Measurements from ENCODE around the gene LRRC4C. TPM values are rescaled to one million over a fixed set of nuclear protein-coding genes. Genes with fewer than 3 reads are reported as not detected.

LRRC4C gene
- total RNA-seq, 1 donor from 2014 or later, result 0.64 TPM

GRCh38 chr11:40683010-40683409 lies 776.4 kb downstream of the LRRC4C start:
- Mint-ChIP-seq H3K4me1 (ENCODE audit: low read depth, unreplicated experiment) (no peaks in the 10 kb centered on the region), H3K27me3 (ENCODE audit: unreplicated experiment) (peaks cover 1% of the 10 kb centered on the region), H3K9me3 (ENCODE audit: unreplicated experiment) (no peaks in the 10 kb centered on the region), H3K36me3 (ENCODE audit: unreplicated experiment) (no peaks in the 10 kb centered on the region), H3K4me3 (ENCODE audit: unreplicated experiment) (no peak overlapping the region), H3K27ac (ENCODE audit: unreplicated experiment) (no peak overlapping the region)
- no peak for TF ChIP-seq CTCF (IDR thresholded peaks at IDR 0.05; ENCODE audit: partially characterized antibody, unreplicated experiment)
- DNase-seq, result no peak

- Mint-ChIP-seq H3K4me1 (ENCODE audit: low read depth, unreplicated experiment) (no peaks in the 10 kb centered on the region), H3K27me3 (ENCODE audit: unreplicated experiment) (peaks cover 1% of the 10 kb centered on the region), H3K36me3 (ENCODE audit: unreplicated experiment) (no peaks in the 10 kb centered on the region), H3K27ac (ENCODE audit: unreplicated experiment) (no peak overlapping the region), H3K9me3 (ENCODE audit: unreplicated experiment) (no peaks in the 10 kb centered on the region), H3K4me3 (ENCODE audit: unreplicated experiment) (no peak overlapping the region)
- TF ChIP-seq CTCF (IDR thresholded peaks at IDR 0.05; ENCODE audit: partially characterized antibody, unreplicated experiment), result no peak
- no peak for DNase-seq
Measured at GRCh38 chr11:40679276-40679675, 780.2 kb downstream of the LRRC4C start.

- H3K36me3 Mint-ChIP-seq (ENCODE audit: unreplicated experiment), result peaks cover 4% of the 10 kb centered on the region
- H3K27me3 Mint-ChIP-seq (ENCODE audit: unreplicated experiment), result no peaks in the 10 kb centered on the region
- H3K27ac Mint-ChIP-seq (ENCODE audit: unreplicated experiment), result no peak overlapping the region
- DNase-seq, result no peak
- H3K4me3 Mint-ChIP-seq (ENCODE audit: unreplicated experiment), result no peak overlapping the region
- TF ChIP-seq CTCF (IDR thresholded peaks at IDR 0.05; ENCODE audit: partially characterized antibody, unreplicated experiment), result no peak
- no peaks in the 10 kb centered on the region for H3K4me1 Mint-ChIP-seq (ENCODE audit: low read depth, unreplicated experiment)
- no peaks in the 10 kb centered on the region for H3K9me3 Mint-ChIP-seq (ENCODE audit: unreplicated experiment)
Measured at GRCh38 chr11:40647295-40647694, 812.2 kb downstream of the LRRC4C start.

- no peaks in the 10 kb centered on the region for H3K9me3 Mint-ChIP-seq (ENCODE audit: unreplicated experiment)
- TF ChIP-seq CTCF (IDR thresholded peaks at IDR 0.05; ENCODE audit: partially characterized antibody, unreplicated experiment), result no peak
Measured at GRCh38 chr11:40642284-40642683, 817.2 kb downstream of the LRRC4C start.

GRCh38 chr11:40619654-40620053 lies 839.8 kb downstream of the LRRC4C start:
- H3K27ac Mint-ChIP-seq (ENCODE audit: unreplicated experiment), result no peak overlapping the region
- H3K4me1 Mint-ChIP-seq (ENCODE audit: low read depth, unreplicated experiment), result no peaks in the 10 kb centered on the region

More at GRCh38 chr11:40642284-40642683, 817.2 kb downstream of the LRRC4C start:
- no peak for DNase-seq
- Mint-ChIP-seq H3K36me3 (ENCODE audit: unreplicated experiment) (no peaks in the 10 kb centered on the region), H3K27ac (ENCODE audit: unreplicated experiment) (no peak overlapping the region), H3K27me3 (ENCODE audit: unreplicated experiment) (no peaks in the 10 kb centered on the region), H3K4me1 (ENCODE audit: low read depth, unreplicated experiment) (no peaks in the 10 kb centered on the region), H3K4me3 (ENCODE audit: unreplicated experiment) (no peak overlapping the region)

More at GRCh38 chr11:40619654-40620053, 839.8 kb downstream of the LRRC4C start:
- no peak overlapping the region for H3K4me3 Mint-ChIP-seq (ENCODE audit: unreplicated experiment)
- no peaks in the 10 kb centered on the region for H3K27me3 Mint-ChIP-seq (ENCODE audit: unreplicated experiment)
- no peaks in the 10 kb centered on the region for H3K36me3 Mint-ChIP-seq (ENCODE audit: unreplicated experiment)
- H3K9me3 Mint-ChIP-seq (ENCODE audit: unreplicated experiment), result no peaks in the 10 kb centered on the region
- DNase-seq, result no peak
- no peak for TF ChIP-seq CTCF (IDR thresholded peaks at IDR 0.05; ENCODE audit: partially characterized antibody, unreplicated experiment)
